ENCODE measurements around the gene ARMC8.

ARMC8 gene

GRCh38 chr3:138340511-138340910, 153.4 kb downstream of the ARMC8 start:
- in situ Hi-C loops (cut with HindIII; ENCODE audit: low sequenced_read_pairs) = no loop called here

- in situ Hi-C loops (cut with HindIII; ENCODE audit: low sequenced_read_pairs) = no loop called here
These were observed 157.7 kb downstream of the ARMC8 start for GRCh38 chr3:138344754-138345153.
